Measurements from ENCODE around the gene GDPD5.

Gene GDPD5

DNA sequence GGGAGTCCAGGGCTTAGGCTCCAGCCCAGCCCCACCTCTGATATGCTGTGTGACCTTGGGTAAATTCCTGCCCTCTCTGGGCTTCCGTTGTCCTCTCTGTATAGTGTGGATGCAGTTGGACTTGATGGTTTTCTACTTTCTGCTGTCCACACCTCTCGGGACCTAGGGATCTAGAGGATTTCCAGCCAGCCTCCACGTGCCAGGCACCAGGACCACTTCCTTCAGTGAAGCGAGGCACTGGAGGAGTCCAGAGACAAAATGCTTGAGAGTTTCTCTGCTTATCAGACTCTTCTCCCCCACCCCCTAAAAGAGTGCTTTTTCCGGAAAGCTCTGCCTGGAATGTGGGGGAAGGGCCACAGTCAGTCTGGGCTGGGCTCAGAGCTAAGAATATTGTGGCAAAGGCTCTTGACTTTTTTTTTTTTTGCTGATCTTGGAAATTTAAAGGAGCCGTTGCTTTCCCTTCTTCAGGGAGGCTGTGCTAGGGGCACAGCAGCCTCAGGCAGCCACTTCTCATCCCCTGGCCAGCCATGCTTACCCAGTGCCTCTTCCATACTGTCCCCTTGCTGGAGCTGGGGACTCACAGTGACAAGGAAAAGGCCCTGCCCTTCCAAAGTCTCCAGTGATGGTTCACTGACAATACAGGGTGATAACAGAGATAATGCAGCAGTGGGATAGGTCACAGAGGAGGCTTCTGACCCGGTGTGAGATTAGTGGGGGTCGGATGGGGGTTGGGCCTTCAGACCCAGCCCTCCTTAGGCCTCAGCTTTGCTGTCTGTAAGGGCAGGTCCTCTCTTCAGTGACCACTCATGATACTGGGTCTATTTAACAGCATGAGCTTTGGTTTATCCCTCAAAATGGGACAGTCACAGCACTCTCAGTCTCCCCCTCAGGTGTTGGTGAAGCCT, 33.5 kb upstream of the GDPD5 start:
- Histone ChIP-seq H3K36me3 (ENCODE audit: control insufficient read depth in 5 of 5, insufficient read depth in 5 of 5, low read length in 5 of 5) (peaks cover 0 to 2% (median under 1%) of the 10 kb centered on the region in 5 donors), H3K27ac (ENCODE audit: low read depth, low read length) (peak overlapping the region; percentile 100), H3K27me3 (ENCODE audit: control insufficient read depth in 5 of 5, insufficient read depth in 4 of 5, low read length in 5 of 5) (no peaks in the 10 kb centered on the region), H3K4me3 (ENCODE audit: low read depth in 1 of 5, low read length in 5 of 5) (peak overlapping the region; percentile 26 to 60 (median 53)), H3K9me3 (ENCODE audit: control insufficient read depth in 5 of 5, low read length in 5 of 5) (no peaks in the 10 kb centered on the region), H3K4me1 (ENCODE audit: control insufficient read depth in 5 of 5, insufficient read depth in 5 of 5, low read length in 5 of 5) (peaks cover 34 to 94% (median 91%) of the 10 kb centered on the region in 5 donors), H3K9ac (ENCODE audit: low read length in 5 of 5) (peak overlapping the region; percentile 31 to 98 (median 82))

GRCh38 chr11:75557666-75558494, 32.1 kb upstream of the GDPD5 start:
- peak overlapping the region; percentile 55 to 98 (median 82) for H3K9ac ChIP-seq (ENCODE audit: low read length in 5 of 5)
- H3K9me3 ChIP-seq (ENCODE audit: control insufficient read depth in 5 of 5, low read length in 5 of 5) = no peaks in the 10 kb centered on the region
- H3K27me3 ChIP-seq (ENCODE audit: control insufficient read depth in 5 of 5, insufficient read depth in 4 of 5, low read length in 5 of 5) = no peaks in the 10 kb centered on the region
- peak overlapping the region; percentile 100 for H3K27ac ChIP-seq (ENCODE audit: low read depth, low read length)
- H3K4me3 ChIP-seq (ENCODE audit: low read depth in 1 of 5, low read length in 5 of 5) = peak overlapping the region; percentile 26 to 60 (median 53)
- H3K36me3 ChIP-seq (ENCODE audit: control insufficient read depth in 5 of 5, insufficient read depth in 5 of 5, low read length in 5 of 5) = no peaks in the 10 kb centered on the region
- H3K4me1 ChIP-seq (ENCODE audit: control insufficient read depth in 5 of 5, insufficient read depth in 5 of 5, low read length in 5 of 5) = peaks cover 36 to 94% (median 91%) of the 10 kb centered on the region in 5 donors

- peak overlapping the region; percentile 100 for H3K27ac ChIP-seq (ENCODE audit: low read depth, low read length)
- H3K4me1 ChIP-seq (ENCODE audit: control insufficient read depth in 5 of 5, insufficient read depth in 5 of 5, low read length in 5 of 5) = peaks cover 34 to 86% (median 84%) of the 10 kb centered on the region in 5 donors
Measured at GRCh38 chr11:75556275-75556674, 30.5 kb upstream of the GDPD5 start.

GRCh38 chr11:75555079-75555811, 29.5 kb upstream of the GDPD5 start:
- H3K9ac ChIP-seq (ENCODE audit: low read length in 5 of 5) = peak overlapping the region in 3 of 5 donors; percentile 33 to 58 (median 39)
- peak overlapping the region in 1 of 5 donors; percentile 8 for H3K4me3 ChIP-seq (ENCODE audit: low read depth in 1 of 5, low read length in 5 of 5)
- H3K27me3 ChIP-seq (ENCODE audit: control insufficient read depth in 5 of 5, insufficient read depth in 4 of 5, low read length in 5 of 5) = no peaks in the 10 kb centered on the region
- peaks cover 30 to 76% (median 73%) of the 10 kb centered on the region in 5 donors for H3K4me1 ChIP-seq (ENCODE audit: control insufficient read depth in 5 of 5, insufficient read depth in 5 of 5, low read length in 5 of 5)
- H3K36me3 ChIP-seq (ENCODE audit: control insufficient read depth in 5 of 5, insufficient read depth in 5 of 5, low read length in 5 of 5) = no peaks in the 10 kb centered on the region
- H3K27ac ChIP-seq (ENCODE audit: low read depth, low read length) = peak overlapping the region; percentile 100
- no peaks in the 10 kb centered on the region for H3K9me3 ChIP-seq (ENCODE audit: control insufficient read depth in 5 of 5, low read length in 5 of 5)

More at GRCh38 chr11:75556275-75556674, 30.5 kb upstream of the GDPD5 start:
- Histone ChIP-seq H3K9ac (ENCODE audit: low read length in 5 of 5) (no peak overlapping the region), H3K9me3 (ENCODE audit: control insufficient read depth in 5 of 5, low read length in 5 of 5) (no peaks in the 10 kb centered on the region), H3K4me3 (ENCODE audit: low read depth in 1 of 5, low read length in 5 of 5) (no peak overlapping the region), H3K36me3 (ENCODE audit: control insufficient read depth in 5 of 5, insufficient read depth in 5 of 5, low read length in 5 of 5) (no peaks in the 10 kb centered on the region), H3K27me3 (ENCODE audit: control insufficient read depth in 5 of 5, insufficient read depth in 4 of 5, low read length in 5 of 5) (no peaks in the 10 kb centered on the region)

- Histone ChIP-seq H3K4me3 (ENCODE audit: low read depth in 1 of 5, low read length in 5 of 5) (peak overlapping the region in 4 of 5 donors; percentile 8 to 34 (median 22)), H3K9ac (ENCODE audit: low read length in 5 of 5) (peak overlapping the region in 4 of 5 donors; percentile 21 to 50 (median 36))
Measured at GRCh38 chr11:75554258-75555022, 28.7 kb upstream of the GDPD5 start.

GRCh38 chr11:75553889-75554257, 28.1 kb upstream of the GDPD5 start:
- peak overlapping the region in 4 of 5 donors; percentile 21 to 50 (median 36) for H3K9ac ChIP-seq (ENCODE audit: low read length in 5 of 5)

More at GRCh38 chr11:75554258-75555022, 28.7 kb upstream of the GDPD5 start:
- no peaks in the 10 kb centered on the region for H3K36me3 ChIP-seq (ENCODE audit: control insufficient read depth in 5 of 5, insufficient read depth in 5 of 5, low read length in 5 of 5)
- H3K9me3 ChIP-seq (ENCODE audit: control insufficient read depth in 5 of 5, low read length in 5 of 5) = no peaks in the 10 kb centered on the region
- no peaks in the 10 kb centered on the region for H3K27me3 ChIP-seq (ENCODE audit: control insufficient read depth in 5 of 5, insufficient read depth in 4 of 5, low read length in 5 of 5)
- H3K4me1 ChIP-seq (ENCODE audit: control insufficient read depth in 5 of 5, insufficient read depth in 5 of 5, low read length in 5 of 5) = peaks cover 30 to 68% (median 65%) of the 10 kb centered on the region in 5 donors
- H3K27ac ChIP-seq (ENCODE audit: low read depth, low read length) = peak overlapping the region; percentile 100

GRCh38 chr11:75553182-75553581, 27.4 kb upstream of the GDPD5 start:
- H3K9ac ChIP-seq (ENCODE audit: low read length in 5 of 5) = peak overlapping the region in 1 of 5 donors; percentile 22
- no peak overlapping the region for H3K4me3 ChIP-seq (ENCODE audit: low read depth in 1 of 5, low read length in 5 of 5)
- H3K36me3 ChIP-seq (ENCODE audit: control insufficient read depth in 5 of 5, insufficient read depth in 5 of 5, low read length in 5 of 5) = no peaks in the 10 kb centered on the region
- H3K27ac ChIP-seq (ENCODE audit: low read depth, low read length) = peak overlapping the region; percentile 100
- H3K4me1 ChIP-seq (ENCODE audit: control insufficient read depth in 5 of 5, insufficient read depth in 5 of 5, low read length in 5 of 5) = peaks cover 22 to 56% (median 55%) of the 10 kb centered on the region in 5 donors
- no peaks in the 10 kb centered on the region for H3K9me3 ChIP-seq (ENCODE audit: control insufficient read depth in 5 of 5, low read length in 5 of 5)
- H3K27me3 ChIP-seq (ENCODE audit: control insufficient read depth in 5 of 5, insufficient read depth in 4 of 5, low read length in 5 of 5) = no peaks in the 10 kb centered on the region

More at GRCh38 chr11:75553889-75554257, 28.1 kb upstream of the GDPD5 start:
- Histone ChIP-seq H3K27me3 (ENCODE audit: control insufficient read depth in 5 of 5, insufficient read depth in 4 of 5, low read length in 5 of 5) (no peaks in the 10 kb centered on the region), H3K36me3 (ENCODE audit: control insufficient read depth in 5 of 5, insufficient read depth in 5 of 5, low read length in 5 of 5) (no peaks in the 10 kb centered on the region), H3K4me1 (ENCODE audit: control insufficient read depth in 5 of 5, insufficient read depth in 5 of 5, low read length in 5 of 5) (peaks cover 26 to 62% (median 60%) of the 10 kb centered on the region in 5 donors), H3K27ac (ENCODE audit: low read depth, low read length) (peak overlapping the region; percentile 100), H3K4me3 (ENCODE audit: low read depth in 1 of 5, low read length in 5 of 5) (peak overlapping the region in 1 of 5 donors; percentile 17), H3K9me3 (ENCODE audit: control insufficient read depth in 5 of 5, low read length in 5 of 5) (no peaks in the 10 kb centered on the region)

DNA sequence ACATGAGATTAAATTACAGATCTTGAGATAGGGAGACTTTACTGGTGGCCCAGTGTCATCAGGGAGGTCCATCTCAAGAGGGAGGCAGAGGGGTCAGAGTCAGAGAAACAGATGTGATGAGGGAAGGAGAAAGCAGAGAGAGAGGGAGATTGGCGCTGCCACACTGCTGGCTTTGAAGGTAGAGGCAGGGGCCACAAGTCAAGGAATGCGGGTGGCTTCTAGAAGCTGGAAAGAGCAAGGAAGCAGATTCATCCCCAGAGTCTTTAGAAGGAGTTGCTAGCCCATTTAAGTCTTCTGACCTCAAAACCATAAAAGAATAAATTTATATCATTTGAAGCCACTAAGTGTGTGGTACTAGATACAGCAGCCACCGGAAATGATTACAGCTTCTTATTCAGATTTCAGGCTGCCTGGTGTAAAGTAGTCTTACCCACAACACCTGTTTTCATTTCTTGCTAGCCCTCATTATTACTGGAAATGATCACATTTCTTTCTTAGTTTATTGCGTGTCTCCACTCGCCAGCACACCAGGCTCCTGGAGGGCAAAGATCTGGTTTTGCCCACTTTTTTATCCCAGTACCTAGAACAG, 23.7 kb upstream of the GDPD5 start:
- H3K27me3 ChIP-seq (ENCODE audit: control insufficient read depth in 5 of 5, insufficient read depth in 4 of 5, low read length in 5 of 5) = no peaks in the 10 kb centered on the region
- no peak overlapping the region for H3K9ac ChIP-seq (ENCODE audit: low read length in 5 of 5)
- H3K4me1 ChIP-seq (ENCODE audit: control insufficient read depth in 5 of 5, insufficient read depth in 5 of 5, low read length in 5 of 5) = peaks cover 8 to 27% (median 25%) of the 10 kb centered on the region in 5 donors
- H3K4me3 ChIP-seq (ENCODE audit: low read depth in 1 of 5, low read length in 5 of 5) = no peak overlapping the region
- H3K36me3 ChIP-seq (ENCODE audit: control insufficient read depth in 5 of 5, insufficient read depth in 5 of 5, low read length in 5 of 5) = no peaks in the 10 kb centered on the region
- no peaks in the 10 kb centered on the region for H3K9me3 ChIP-seq (ENCODE audit: control insufficient read depth in 5 of 5, low read length in 5 of 5)
- H3K27ac ChIP-seq (ENCODE audit: low read depth, low read length) = no peak overlapping the region
